ENCODE results near the gene GAA.
"Not testable (repeated sequence)": the region's sequence is repeated elsewhere in the genome, so short reads cannot be mapped to it uniquely, and the experiment has no call there.

Gene GAA

DNA sequence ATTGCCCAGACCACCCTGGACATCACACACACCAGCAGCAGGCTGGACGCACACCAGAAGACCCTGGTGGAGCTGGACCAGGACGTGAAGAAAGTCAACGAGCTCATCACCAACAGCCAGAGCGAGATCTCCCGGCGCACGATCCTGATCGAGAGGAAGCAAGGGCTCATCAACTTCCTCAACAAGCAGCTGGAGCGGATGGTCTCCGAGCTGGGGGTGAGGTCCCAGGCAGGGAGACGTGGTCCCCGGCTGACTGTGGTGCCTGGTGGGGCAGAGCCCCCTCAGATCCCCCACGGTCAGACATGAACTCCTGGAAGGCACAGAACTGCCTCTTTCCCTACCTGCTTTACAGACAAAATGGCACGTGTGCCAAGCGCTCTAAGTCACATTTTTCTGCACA lies 16.6 kb upstream of the GAA start:
- DNase-seq: no peak

DNA sequence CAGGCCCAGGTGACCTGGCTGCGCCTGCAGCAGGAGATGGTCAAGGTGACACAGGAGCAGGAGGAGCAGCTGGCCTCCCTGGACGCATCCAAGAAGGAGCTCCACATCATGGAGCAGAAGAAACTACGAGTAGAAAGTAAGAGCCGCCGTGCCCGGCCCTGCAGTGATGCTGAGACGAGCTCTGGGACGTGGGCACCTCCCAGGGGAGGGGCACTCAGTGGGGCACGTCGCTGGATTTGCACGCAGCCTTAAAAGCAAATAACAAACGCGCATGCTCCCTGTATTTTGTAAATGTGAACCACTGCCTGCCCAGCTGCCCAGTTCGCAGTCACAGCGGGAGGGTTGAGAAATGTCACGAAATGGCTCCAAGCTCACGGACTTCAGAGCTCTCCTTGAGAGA lies 15.3 kb upstream of the GAA start:
- no peak for DNase-seq

DNA sequence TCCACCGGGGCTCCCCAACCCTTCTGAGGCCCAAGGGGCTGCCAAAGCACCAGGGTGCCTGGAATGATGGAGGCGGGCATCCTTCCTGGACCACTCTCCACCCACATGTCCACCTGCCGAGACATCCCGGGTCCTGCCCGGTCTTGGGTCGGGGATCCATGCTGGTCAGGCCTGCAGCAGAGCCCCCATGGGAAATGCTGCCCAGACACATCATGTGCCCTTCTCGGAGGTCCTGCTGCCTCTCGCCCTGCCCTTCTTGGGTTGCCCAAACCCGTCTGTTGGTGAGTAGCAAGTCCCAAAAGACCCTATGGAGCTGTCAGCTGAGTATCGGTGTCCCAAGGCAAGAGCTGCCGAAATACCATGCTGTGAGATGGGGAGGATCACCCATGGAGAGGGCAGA lies 14.8 kb upstream of the GAA start:
- DNase-seq: no peak

DNA sequence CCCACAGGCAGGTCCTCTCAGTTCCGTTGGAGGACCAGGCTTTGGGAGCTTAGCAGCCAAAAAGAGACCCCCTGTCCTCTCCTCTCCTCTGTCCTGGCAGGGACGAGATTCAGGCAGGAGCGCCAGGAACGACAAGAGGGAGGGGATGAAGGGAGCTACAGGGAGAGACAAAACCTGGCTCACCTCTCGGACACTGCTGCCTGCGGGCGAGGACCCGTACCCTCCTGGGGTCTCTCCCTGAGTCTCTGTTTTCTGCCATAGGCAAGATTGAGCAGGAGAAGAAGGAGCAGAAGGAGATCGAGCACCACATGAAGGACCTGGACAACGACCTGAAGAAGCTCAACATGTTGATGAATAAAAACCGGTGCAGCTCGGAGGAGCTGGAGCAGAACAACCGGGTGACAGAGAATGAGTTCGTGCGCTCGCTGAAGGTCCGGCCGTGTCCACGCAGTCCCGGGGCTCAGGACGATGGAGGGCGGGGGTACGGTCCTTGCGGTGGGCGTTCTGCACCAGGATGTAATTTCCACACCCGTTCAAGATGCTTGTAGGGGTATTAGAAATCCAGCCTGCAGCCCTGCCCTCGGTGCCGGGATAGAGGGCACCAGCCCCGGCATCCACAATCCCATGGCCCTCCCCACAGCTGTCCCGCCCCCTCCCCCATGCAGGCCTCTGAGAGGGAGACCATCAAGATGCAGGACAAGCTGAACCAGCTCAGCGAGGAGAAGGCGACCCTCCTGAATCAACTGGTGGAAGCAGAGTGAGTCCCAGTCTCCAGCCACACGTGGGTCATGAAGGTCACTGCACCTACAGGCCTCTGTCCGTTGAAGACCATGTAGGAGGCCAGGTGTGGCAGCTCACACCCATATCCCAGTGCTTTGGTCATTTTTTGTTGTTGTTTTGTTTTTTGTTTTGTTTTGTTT lies 13.8 kb upstream of the GAA start:
- no peak for DNase-seq

DNA sequence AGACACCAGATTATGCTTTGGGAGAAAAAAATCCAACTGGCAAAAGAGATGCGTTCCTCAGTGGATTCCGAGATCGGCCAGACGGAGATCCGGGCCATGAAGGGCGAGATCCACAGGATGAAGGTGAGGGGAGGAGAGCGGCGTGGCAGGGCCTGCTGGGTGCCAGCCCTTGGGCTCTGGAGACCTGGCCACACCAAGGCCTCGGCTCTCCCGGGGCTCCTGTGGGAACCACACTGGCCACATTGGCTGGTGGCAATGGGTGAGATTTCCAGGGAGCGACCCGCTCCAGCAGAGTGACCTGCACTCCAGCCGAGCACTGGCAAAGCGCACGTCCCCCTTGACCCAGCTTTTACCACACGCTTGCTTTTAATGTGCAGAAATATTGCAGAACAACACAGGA lies 11.6 kb upstream of the GAA start:
- no peak for DNase-seq

DNA sequence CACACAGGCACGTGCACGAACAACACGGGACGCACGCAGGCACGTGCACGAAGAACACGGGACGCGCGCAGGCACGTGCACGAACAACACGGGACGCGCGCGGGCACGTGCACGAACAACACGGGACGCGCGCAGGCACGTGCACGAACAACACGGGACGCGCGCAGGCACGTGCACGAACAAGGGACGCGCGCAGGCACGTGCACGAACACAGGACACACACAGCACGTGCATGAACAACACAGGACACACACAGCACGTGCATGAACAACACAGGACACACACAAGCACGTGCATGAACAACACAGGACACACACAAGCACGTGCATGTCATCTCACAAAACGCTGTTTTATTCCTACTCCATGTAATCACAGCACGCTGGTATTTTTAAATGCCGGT lies 11.2 kb upstream of the GAA start:
- not testable (repeated sequence) for DNase-seq

DNA sequence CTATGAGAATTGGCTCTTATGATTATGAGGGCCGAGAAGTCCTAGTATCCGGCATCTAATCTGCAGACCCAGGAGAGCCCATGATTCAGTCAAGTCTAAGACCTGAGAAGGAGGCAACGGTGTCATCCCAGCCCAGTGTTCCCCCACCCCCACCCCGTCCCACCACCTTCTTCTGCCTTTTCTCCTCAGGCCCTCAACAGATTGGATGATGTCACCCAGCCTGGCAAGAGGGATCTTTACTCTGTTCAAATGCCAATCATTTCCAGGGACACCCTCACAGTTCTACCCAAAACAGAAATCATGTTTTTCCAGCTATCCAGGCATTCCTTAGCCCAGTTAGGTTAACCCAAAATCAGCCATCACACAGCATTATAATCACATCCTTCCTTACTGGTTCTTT lies 10.0 kb upstream of the GAA start:
- DNase-seq: no peak

DNA sequence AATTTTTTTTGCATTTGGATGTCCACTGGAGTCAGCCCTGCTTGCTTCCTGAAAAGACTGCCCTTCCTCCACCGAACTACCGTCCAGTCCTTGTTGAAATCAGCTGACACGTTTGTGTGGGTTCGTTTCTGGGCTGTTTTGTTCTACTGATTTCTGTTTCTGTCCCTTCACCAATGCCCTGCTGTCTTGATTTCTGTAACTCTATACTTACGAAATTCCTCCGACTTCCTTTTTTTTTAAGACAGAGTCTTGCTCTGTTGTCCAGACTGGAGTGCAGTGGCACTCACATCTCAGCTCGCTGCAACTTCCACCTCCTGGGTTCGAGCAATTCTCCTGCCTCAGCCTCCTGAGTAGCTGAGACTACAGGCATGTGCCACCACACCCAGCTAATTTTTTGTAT lies 8.4 kb upstream of the GAA start:
- DNase-seq: no peak

DNA sequence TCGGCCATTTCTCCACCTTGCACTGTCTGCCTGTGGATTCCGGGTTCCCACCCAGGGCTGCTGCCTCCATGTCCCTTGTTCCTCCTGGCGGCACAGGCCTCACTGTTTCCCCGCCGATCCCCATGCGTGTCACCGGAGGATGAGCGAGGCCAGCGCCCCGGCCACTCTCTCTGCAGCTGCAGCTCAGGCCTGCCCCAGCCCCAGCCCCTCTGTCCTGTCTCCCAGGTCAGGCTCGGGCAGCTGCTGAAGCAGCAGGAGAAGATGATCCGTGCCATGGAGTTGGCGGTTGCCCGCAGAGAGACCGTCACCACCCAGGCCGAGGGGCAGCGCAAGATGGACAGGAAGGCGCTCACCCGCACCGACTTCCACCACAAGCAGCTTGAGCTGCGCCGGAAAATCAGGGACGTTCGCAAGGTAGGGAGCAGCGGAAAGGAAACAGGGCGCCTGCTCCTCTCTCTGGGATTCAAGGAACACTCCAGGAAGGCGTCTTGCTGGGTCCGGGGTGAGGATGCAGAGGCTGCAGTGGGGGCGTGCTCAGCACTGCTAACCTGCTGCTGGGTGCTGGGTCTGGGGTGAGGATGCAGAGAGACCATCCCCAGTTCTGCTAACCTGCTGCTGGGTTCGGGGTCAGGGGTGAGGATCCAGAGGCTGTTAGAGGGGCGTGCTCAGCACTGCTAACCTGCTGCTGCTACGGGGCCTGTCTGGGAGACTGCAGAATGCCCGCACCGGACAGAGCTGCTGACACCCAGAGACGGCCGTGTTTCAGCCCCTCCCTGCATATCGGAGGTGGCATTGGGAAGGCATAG lies 6.1 kb upstream of the GAA start:
- no peak for DNase-seq

DNA sequence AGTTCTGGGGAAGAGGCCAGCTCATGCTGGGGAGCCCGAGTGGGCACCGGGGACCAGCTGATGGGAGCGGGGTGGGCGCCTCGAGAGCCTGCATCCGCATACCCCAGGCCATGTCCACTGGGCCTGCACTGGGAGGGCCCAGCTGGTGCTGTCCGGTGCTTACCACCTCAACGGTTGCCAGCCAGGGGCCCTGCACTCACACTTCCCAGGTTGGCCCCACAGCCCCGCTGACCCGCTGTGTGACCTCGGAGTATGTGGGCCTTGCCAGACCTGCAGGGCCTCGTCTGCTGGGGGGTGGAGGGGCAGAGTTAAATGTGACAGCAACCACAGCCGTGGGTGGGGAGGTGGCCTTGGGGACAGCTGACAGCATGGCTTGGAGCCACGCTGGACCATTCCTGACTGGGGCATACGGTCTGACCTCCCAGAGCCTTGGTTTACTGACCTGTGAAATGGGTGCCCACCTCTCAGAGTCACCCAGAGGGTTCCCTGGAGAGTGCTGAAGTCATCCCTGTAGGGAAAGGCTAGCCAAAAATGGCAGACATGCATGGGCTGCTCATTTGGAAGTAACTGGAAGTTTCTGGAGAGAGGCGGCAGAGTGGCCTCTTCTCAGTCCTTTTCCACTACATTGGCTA lies 5.4 kb upstream of the GAA start:
- no peak for DNase-seq

DNA sequence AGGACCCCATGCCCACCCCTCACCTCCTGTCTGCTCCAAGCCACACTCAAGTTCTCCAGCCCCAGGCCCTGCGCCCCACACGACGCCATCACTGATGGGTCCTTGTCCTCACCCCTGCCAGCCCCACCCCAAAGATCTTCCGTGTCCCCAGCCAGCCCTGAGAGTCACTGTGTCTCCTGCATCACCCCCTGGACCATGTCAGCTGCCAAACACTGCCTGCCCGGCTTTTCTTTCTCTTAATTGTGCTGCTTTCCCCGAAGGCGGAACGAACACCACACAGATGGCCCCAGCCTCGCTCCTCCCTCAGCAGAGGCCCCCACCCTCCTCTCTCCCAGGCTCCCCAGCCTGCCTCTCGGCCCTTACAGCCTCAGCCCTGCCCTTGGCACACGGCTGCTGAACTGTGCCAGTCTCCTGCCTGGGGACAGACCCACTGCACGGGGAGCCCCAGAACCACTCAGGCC lies 4.8 kb upstream of the GAA start:
- no peak for DNase-seq

DNA sequence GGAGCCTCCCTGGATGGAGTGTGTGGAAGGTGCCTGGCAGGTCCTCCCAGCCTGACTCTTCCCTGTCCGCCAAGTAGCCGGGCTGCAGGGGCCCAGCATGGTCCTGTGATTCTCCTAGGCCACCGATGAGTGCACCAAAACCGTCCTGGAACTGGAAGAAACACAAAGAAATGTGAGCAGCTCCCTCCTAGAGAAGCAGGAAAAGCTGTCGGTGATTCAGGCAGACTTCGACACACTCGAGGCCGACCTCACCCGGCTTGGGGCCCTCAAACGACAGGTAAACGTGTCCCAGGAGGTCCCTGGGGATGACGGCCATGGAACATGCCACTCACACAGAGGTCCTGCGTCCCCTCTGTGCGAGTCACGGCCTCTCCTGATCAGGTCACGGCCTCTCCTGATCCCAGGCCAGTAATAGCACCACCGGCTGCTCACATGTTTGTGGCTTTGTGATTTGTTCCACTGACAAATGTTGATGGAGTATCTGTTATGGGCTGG lies 4.2 kb upstream of the GAA start:
- no peak for DNase-seq

DNA sequence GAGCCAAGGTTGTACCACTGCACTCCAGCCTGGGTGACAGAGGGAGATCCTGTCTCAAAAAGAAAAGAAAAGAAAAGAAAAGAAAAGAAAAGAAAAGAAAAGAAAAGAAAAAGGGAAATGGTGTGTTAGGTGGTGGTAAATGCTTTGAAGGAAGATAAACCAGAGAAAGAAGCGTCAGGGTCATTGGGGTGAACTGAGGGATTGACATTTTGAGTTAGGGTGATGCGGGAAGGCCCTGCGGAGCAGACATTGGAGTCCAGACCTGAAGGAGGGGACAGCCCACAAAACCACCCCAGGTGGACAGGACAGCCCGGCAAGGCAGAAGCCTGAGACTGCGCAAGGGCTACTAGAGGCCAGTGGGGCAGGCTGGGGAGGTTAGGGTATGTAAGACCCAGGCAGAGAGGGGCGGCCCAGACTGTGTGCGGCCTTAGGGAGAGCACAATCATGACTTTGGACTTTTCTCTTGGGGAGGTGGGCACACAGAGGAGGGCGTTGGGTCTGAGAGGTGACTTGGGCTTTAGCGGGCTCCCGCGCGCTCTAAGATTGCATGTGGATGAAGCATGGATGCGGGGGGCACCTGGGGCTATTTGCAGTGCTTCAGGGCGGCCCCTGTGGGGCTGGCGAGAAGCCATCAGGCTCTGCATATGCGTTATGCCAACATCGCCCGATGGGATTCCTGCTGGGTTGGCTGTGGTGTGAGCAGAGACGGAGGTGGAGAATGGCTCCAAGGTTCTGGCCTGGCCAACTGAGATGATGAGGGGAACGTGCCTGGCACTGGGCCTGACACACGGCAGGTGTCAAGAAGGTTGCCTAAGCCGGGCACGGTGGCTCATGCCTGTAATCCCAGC lies 3.3 kb upstream of the GAA start:
- no peak for DNase-seq

DNA sequence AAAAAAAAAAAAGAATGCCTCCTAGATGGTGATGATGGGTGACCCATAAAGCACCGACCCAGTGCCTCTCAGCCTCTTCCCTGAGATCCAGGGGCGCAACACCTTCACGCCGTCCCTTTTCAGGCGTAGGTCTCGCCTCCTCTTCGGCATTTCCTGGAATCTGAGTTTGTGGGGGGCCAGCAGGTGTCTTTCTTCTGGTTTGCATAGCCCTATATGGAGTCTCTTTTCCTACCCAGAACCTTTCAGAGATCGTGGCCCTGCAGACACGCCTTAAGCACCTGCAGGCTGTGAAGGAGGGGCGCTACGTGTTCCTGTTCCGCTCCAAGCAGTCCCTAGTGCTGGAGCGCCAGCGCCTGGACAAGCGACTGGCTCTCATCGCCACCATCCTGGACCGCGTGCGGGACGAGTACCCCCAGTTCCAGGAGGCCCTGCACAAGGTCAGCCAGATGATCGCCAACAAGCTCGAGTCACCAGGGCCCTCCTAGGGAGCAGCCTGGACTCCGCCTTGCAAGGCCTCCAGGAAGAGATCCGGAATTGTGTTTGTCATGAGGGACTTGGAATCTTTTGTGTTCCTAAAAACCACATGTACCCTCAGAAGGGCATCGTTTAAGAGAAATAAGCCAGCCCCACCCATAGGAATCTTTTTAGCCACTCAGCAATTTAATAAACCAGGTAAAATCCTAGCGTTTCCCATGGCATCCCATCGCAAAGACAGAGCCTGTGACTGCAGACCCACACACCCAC lies 1.9 kb upstream of the GAA start:
- no peak for DNase-seq

DNA sequence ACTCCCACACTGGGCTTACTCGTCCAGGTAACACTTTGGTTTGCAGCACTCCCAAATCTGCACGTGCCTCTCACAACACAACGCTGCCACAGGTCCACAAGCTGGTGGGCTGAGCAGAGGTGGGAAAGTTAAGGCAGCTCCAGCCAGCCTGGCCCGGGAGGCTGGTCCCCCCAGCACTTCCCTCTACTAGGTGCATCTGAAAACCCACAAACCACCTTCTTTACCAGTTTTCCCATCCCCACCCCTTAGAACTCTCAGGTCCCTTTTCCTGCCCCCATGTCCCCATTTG lies 1.4 kb upstream of the GAA start:
- DNase-seq: no peak

DNA sequence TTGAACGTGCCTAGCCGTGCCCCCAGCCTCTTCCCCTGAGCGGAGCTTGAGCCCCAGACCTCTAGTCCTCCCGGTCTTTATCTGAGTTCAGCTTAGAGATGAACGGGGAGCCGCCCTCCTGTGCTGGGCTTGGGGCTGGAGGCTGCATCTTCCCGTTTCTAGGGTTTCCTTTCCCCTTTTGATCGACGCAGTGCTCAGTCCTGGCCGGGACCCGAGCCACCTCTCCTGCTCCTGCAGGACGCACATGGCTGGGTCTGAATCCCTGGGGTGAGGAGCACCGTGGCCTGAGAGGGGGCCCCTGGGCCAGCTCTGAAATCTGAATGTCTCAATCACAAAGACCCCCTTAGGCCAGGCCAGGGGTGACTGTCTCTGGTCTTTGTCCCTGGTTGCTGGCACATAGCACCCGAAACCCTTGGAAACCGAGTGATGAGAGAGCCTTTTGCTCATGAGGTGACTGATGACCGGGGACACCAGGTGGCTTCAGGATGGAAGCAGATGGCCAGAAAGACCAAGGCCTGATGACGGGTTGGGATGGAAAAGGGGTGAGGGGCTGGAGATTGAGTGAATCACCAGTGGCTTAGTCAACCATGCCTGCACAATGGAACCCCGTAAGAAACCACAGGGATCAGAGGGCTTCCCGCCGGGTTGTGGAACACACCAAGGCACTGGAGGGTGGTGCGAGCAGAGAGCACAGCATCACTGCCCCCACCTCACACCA lies 724 bp downstream of the GAA start:
- peak in 1 of 6 experiments; percentile 54 for DNase-seq

DNA sequence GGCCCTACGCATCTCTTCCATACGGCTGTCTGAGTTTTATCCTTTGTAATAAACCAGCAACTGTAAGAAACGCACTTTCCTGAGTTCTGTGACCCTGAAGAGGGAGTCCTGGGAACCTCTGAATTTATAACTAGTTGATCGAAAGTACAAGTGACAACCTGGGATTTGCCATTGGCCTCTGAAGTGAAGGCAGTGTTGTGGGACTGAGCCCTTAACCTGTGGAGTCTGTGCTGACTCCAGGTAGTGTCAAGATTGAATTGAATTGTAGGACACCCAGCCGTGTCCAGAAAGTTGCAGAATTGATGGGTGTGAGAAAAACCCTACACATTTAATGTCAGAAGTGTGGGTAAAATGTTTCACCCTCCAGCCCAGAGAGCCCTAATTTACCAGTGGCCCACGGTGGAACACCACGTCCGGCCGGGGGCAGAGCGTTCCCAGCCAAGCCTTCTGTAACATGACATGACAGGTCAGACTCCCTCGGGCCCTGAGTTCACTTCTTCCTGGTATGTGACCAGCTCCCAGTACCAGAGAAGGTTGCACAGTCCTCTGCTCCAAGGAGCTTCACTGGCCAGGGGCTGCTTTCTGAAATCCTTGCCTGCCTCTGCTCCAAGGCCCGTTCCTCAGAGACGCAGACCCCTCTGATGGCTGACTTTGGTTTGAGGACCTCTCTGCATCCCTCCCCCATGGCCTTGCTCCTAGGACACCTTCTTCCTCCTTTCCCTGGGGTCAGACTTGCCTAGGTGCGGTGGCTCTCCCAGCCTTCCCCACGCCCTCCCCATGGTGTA lies 1.5 kb downstream of the GAA start:
- no peak for DNase-seq

DNA sequence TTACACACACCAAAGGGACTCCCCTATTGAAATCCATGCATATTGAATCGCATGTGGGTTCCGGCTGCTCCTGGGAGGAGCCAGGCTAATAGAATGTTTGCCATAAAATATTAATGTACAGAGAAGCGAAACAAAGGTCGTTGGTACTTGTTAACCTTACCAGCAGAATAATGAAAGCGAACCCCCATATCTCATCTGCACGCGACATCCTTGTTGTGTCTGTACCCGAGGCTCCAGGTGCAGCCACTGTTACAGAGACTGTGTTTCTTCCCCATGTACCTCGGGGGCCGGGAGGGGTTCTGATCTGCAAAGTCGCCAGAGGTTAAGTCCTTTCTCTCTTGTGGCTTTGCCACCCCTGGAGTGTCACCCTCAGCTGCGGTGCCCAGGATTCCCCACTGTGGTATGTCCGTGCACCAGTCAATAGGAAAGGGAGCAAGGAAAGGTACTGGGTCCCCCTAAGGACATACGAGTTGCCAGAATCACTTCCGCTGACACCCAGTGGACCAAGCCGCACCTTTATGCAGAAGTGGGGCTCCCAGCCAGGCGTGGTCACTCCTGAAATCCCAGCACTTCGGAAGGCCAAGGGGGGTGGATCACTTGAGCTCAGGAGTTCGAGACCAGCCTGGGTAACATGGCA lies 2.2 kb downstream of the GAA start:
- DNase-seq: no peak

DNA sequence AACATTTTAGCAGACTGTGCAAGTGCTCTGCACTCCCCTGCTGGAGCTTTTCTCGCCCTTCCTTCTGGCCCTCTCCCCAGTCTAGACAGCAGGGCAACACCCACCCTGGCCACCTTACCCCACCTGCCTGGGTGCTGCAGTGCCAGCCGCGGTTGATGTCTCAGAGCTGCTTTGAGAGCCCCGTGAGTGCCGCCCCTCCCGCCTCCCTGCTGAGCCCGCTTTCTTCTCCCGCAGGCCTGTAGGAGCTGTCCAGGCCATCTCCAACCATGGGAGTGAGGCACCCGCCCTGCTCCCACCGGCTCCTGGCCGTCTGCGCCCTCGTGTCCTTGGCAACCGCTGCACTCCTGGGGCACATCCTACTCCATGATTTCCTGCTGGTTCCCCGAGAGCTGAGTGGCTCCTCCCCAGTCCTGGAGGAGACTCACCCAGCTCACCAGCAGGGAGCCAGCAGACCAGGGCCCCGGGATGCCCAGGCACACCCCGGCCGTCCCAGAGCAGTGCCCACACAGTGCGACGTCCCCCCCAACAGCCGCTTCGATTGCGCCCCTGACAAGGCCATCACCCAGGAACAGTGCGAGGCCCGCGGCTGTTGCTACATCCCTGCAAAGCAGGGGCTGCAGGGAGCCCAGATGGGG lies 3.1 kb downstream of the GAA start:
- no peak for DNase-seq
